Neural crest cell (in vitro differentiated cells): Measurements from ENCODE around the gene KRT83. TPM values are rescaled to one million over a fixed set of nuclear protein-coding genes. Genes with fewer than 3 reads are reported as not detected.

Experiments used
- DNase-seq: peaks from one replicate; pipeline ENCODE4 v3.0.0; 2021; ENCODE audit warnings: low read depth, mixed read lengths, low spot score
- H3K27ac Mint-ChIP-seq: one replicate; pipeline ENCODE4 v1.8.0; 2021; ENCODE audit warnings: mild to moderate bottlenecking, mixed read lengths; ENCODE audit not compliant: unreplicated experiment
- H3K27me3 Mint-ChIP-seq: 2 replicates; pipeline ENCODE4 v1.8.0; 2021; ENCODE audit warnings: low read depth, mild to moderate bottlenecking, mixed read lengths
- H3K36me3 Mint-ChIP-seq: 2 replicates; pipeline ENCODE4 v1.8.0; 2021; ENCODE audit warnings: low read depth, mild to moderate bottlenecking, mixed read lengths
- H3K4me1 Mint-ChIP-seq: 2 replicates; pipeline ENCODE4 v1.8.0; 2021; ENCODE audit warnings: mixed read lengths
- H3K4me3 Mint-ChIP-seq: one replicate; pipeline ENCODE4 v1.8.0; 2021; ENCODE audit warnings: mild to moderate bottlenecking, mixed read lengths
- H3K9me3 Mint-ChIP-seq: 2 replicates; pipeline ENCODE4 v1.8.0; 2021; ENCODE audit warnings: mixed read lengths
- CTCF ChIP-seq: fragments of 200-600 bp; sonication (generic); conservative IDR thresholded peaks from 2 replicates; pipeline ENCODE4 v1.5.0; 2021; ENCODE audit warnings: antibody characterized with exemption, mild to moderate bottlenecking
- total RNA-seq: library from RNA; stranded (reverse); gene quantifications from 2 replicates; pipeline ENCODE4 v1.2.1, GENCODE V29; 2021

The KRT83 gene
- total RNA-seq, 1 donor from 2014 or later, result not detected

DNA sequence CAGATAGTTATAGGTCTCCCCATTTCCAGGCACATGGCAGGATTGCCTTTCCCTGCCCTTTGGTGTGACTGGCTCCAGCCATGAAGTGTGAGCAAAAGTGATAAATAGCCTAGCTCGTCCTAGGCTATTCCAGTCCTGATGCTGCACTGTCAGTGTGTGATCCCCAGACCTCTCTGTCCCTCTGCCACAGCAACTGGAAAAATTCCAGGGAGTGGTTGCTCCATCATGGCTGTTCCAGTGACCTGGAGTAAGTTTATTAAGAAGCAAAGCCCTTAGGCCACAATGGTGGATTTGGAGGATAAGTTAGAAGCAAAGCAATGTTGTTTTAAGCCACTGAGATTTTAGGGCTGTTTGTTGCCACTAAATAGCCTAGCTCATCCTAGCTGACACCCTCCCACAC lies 9.8 kb upstream of the KRT83 start:
- Mint-ChIP-seq H3K27ac (no peak overlapping the region), H3K9me3 (no peaks in the 10 kb centered on the region), H3K36me3 (no peaks in the 10 kb centered on the region), H3K27me3 (peaks cover 15% of the 10 kb centered on the region), H3K4me1 (no peaks in the 10 kb centered on the region), H3K4me3 (no peak overlapping the region)
- no peak for TF ChIP-seq CTCF
- no peak for DNase-seq

DNA sequence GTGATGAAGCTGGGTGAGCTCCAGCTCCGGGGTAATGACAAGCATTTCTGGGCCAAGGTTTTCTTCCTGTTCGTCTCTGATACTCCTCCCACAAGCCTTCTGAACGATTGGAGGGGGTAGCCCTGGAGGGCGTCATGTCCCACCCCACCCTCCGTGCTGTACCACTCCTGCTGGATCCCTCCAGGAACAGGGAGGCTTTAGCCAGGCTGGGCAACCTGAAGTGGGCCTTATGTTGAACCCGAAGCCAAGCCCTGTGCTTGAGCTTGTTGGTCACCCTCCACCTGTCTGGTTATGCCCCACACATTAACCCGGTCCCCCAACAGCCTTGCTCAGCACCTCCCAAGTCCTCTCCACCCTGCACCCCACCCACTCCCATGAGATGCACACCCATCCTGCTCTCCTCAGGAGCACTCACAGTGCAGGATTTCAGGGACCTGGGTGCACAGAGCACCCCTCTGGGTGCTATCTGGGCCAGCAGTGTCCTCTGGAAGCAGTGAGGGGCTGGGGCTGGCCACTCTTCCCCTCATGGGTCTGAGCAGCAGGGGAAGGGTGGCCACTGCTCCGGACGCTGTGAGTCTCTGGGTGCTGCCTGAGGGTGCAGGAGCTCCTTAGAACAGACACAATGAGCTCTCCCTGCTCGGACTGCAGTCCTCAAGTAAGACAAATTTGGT lies 6.8 kb upstream of the KRT83 start:
- Mint-ChIP-seq H3K9me3 (no peaks in the 10 kb centered on the region), H3K27me3 (peaks cover 29% of the 10 kb centered on the region), H3K27ac (no peak overlapping the region), H3K4me1 (no peaks in the 10 kb centered on the region), H3K4me3 (no peak overlapping the region), H3K36me3 (no peaks in the 10 kb centered on the region)
- no peak for TF ChIP-seq CTCF
- DNase-seq, result no peak

GRCh38 chr12:52327052-52327829 lies 6.0 kb upstream of the KRT83 start:
- no peak overlapping the region for H3K27ac Mint-ChIP-seq
- no peak overlapping the region for H3K4me3 Mint-ChIP-seq
- peak; percentile 70 for TF ChIP-seq CTCF
- peaks cover 35% of the 10 kb centered on the region for H3K27me3 Mint-ChIP-seq
- H3K9me3 Mint-ChIP-seq, result no peaks in the 10 kb centered on the region
- no peaks in the 10 kb centered on the region for H3K36me3 Mint-ChIP-seq
- no peaks in the 10 kb centered on the region for H3K4me1 Mint-ChIP-seq
- DNase-seq, result peak; percentile 53

GRCh38 chr12:52324153-52324444 lies 2.9 kb upstream of the KRT83 start:
- Mint-ChIP-seq H3K27ac (no peak overlapping the region), H3K4me3 (no peak overlapping the region), H3K27me3 (peaks cover 44% of the 10 kb centered on the region), H3K4me1 (no peaks in the 10 kb centered on the region), H3K9me3 (no peaks in the 10 kb centered on the region), H3K36me3 (no peaks in the 10 kb centered on the region)
- no peak for TF ChIP-seq CTCF
- DNase-seq, result no peak

- no peaks in the 10 kb centered on the region for H3K36me3 Mint-ChIP-seq
- no peak for TF ChIP-seq CTCF
- H3K4me1 Mint-ChIP-seq, result no peaks in the 10 kb centered on the region
- no peak overlapping the region for H3K27ac Mint-ChIP-seq
- no peaks in the 10 kb centered on the region for H3K9me3 Mint-ChIP-seq
- DNase-seq, result no peak
- no peak overlapping the region for H3K4me3 Mint-ChIP-seq
- H3K27me3 Mint-ChIP-seq, result peaks cover 46% of the 10 kb centered on the region
These were observed 2.4 kb upstream of the KRT83 start for GRCh38 chr12:52323416-52324152.
